Heart left ventricle (tissue), 16 donors: ENCODE measurements around the gene KCNQ4. TPM values are rescaled to one million over a fixed set of nuclear protein-coding genes. Genes with fewer than 3 reads are reported as not detected.
A peak's percentile ranks its signal among the peaks of the same experiment; 100 is the strongest.

Experiments
- ATAC-seq, 4 donors: fragments of 200-7000 bp; cut with Tn5 transposase; one replicate each; pipeline ENCODE4 v1.9.1; 2020 to 2022; ENCODE audit warnings: moderate library complexity in 4 of 4, mild to moderate bottlenecking in 3 of 4, moderate number of reproducible peaks in 1 of 4
- DNase-seq, 5 donors: peaks; one replicate each; pipeline ENCODE4 v3.0.0-alpha.2; 2020
- H3K27ac ChIP-seq, 12 donors: fragments of 200-600 bp; sonication (generic) in 4 of 12; one replicate each; pipeline versions ENCODE4 v1.5.0 to v1.8.0; 2016 to 2022; ENCODE audit warnings: mild to moderate bottlenecking in 2 of 12
- H3K27me3 ChIP-seq, 9 donors: fragments of 200-600 bp; sonication (generic) in 2 of 9; one replicate each; pipeline versions ENCODE4 v1.5.1 to v1.8.0; 2016 to 2022; ENCODE audit warnings: mild to moderate bottlenecking in 3 of 9
- H3K36me3 ChIP-seq, 9 donors: fragments of 200-600 bp; sonication (generic) in 2 of 9; one replicate each; pipeline versions ENCODE4 v1.5.0 to v1.8.0; 2018 to 2022; ENCODE audit warnings: mild to moderate bottlenecking in 2 of 9
- H3K4me1 ChIP-seq, 12 donors: fragments of 200-600 bp; sonication (generic) in 4 of 12; one replicate each; pipeline versions ENCODE4 v1.5.0 to v1.8.0; 2016 to 2022; ENCODE audit warnings: mild to moderate bottlenecking in 3 of 12
- H3K4me3 ChIP-seq, 12 donors: fragments of 200-600 bp; sonication (generic) in 4 of 12; one replicate each; pipeline versions ENCODE4 v1.5.0 to v1.8.0; 2017 to 2022; ENCODE audit warnings: mild to moderate bottlenecking in 9 of 12, moderate library complexity in 4 of 12
- H3K9me3 ChIP-seq, 12 donors: fragments of 200-600 bp; sonication (generic) in 4 of 12; one replicate each; pipeline versions ENCODE4 v1.5.0 to v1.8.0; 2016 to 2022; ENCODE audit warnings: mild to moderate bottlenecking in 1 of 12
- POLR2A ChIP-seq, 2 donors: fragments of 450-650 bp; IDR thresholded peaks; one replicate each; pipeline ENCODE4 v1.6.1; 2017; ENCODE audit warnings: antibody characterized with exemption in 2 of 2, mild to moderate bottlenecking in 2 of 2, moderate library complexity in 2 of 2
- WGBS, 4 donors: extraction: QIAGEN DNeasy Blood & Tissue Kit in 2 of 4; methylation state at CpG; one replicate each; pipeline versions ENCODE4 v1.1.5 to v1.1.7; 2013 to 2018; 5-methylcytosine and 5-hydroxymethylcytosine counted together
- intact Hi-C, 10 donors: fragments of 100-400 bp; cut with DNase I; formaldehyde crosslinking; loops; one replicate each; pipeline versions ENCODE4 v1.11.1 to v1.14.2; 2022
- polyA plus RNA-seq, 2 donors: library from polyadenylated mRNA; stranded (reverse); fragments of 200-250 nt; gene quantifications; one replicate each; pipeline ENCODE4 v1.2.3, GENCODE V29; 2013
- total RNA-seq, 9 donors: library from RNA; depleted of rRNA in 2 of 9; stranded (reverse); fragments of >200 nt in 2 of 9; fragmentation: NEBNext Ultra II Directional in 3 of 9; extraction: Animal tissue kit (Norgen Biotek cat#: 25700) in 3 of 9; gene quantifications; one replicate each; pipeline versions ENCODE4 v1.1.0 to v1.2.4, GENCODE V29; 2016 to 2023
- TF ChIP-seq, protein P1 (sequence below), 12 donors: fragments of 200-600 bp; sonication (generic) in 4 of 12; IDR thresholded peaks; one replicate each; pipeline versions ENCODE4 v1.5.0 to v1.8.0; 2018 to 2022; ENCODE audit warnings: antibody characterized with exemption in 12 of 12, mild to moderate bottlenecking in 5 of 12
- donor health status: ischemic (EF 13 %, LVEDD 7.1; RV severe dilation, severe dysfunction).
- donor health status: healthy with polysubstance abuse.
- donor health status: DM: no; HTN: yes; CAD: no.
- donor health status: DM: no; HTN: no; CAD: no.
- donor health status: ischemic (EF 25% LVEDD 6.9; RV normal size, moderate dysfunction).
- donor health status: ischemic (EF 25% LVEDD 5.7; RV mildly dilated, moderate dysfunction).
- donor health status: healthy.
- donor health status: DM: yes; HTN: yes; CAD: no.
- donor health status: ischemic (EF 35%, LVEDD 5.7; RV mildly dilated, moderate dysfunction).
- donor health status: nonischemic (EF 11% LVEDD 7.7; RV severe dilation, severe dysfunction).
- donor health status: DM: yes; HTN: yes; CAD: no.
- donor health status: PGD.
- donor health status: ischemic (EF 29% LVEDD 5.4; RV normal size, mild dysfunction).
- donor health status: nonischemic (EF 23%, LVEDD 6.1; RV moderate dilation, normal function).

Gene KCNQ4
- total and polyA plus RNA-seq, 11 donors, result 1.3 to 4.4 (median 1.9) TPM

DNA sequence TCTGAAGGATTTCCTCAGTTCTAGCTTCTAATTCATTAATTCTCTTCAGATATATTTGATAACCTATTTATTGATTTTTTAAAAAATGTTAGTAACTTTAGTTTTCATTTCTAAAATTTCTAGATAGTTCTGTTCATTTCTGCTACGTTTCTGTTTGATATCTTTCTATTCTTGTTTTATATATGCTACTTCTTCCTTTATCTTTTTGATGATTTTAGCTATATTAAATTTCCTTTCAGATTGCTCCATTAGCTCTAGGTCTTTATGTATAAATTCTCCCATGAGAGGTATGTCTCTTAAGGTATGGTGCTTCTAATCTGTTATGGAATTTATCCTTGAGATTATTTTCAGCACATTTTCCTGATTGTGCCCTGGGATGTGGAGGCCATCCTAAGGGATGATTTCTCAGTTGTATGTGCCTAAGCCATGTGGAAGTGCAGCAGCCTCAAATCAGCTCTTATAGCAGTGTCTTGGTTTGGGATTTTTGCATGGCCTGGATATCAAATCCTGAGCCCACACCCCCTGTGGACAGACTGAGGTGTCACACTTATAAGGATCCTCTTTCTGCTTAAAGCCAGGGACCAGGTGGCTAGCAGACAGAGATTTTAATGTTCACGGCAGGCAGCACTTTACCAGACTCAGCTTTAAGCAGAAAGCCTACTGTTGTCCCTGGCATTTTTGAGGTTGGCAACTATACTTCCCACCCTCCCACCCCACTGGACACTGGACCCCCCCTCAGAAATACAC is 6.2 kb upstream of the KCNQ4 start:
- ATAC-seq (no peak), DNase-seq (no peak)
- peaks cover 0 to 21% (median 12%) of the 10 kb centered on the region in 9 donors for H3K36me3 ChIP-seq
- WGBS, 4 donors, result 99 to 100% (median 100%) methylated on average over 2 of the region's 2 CpGs
- TF ChIP-seq, protein P1, sequence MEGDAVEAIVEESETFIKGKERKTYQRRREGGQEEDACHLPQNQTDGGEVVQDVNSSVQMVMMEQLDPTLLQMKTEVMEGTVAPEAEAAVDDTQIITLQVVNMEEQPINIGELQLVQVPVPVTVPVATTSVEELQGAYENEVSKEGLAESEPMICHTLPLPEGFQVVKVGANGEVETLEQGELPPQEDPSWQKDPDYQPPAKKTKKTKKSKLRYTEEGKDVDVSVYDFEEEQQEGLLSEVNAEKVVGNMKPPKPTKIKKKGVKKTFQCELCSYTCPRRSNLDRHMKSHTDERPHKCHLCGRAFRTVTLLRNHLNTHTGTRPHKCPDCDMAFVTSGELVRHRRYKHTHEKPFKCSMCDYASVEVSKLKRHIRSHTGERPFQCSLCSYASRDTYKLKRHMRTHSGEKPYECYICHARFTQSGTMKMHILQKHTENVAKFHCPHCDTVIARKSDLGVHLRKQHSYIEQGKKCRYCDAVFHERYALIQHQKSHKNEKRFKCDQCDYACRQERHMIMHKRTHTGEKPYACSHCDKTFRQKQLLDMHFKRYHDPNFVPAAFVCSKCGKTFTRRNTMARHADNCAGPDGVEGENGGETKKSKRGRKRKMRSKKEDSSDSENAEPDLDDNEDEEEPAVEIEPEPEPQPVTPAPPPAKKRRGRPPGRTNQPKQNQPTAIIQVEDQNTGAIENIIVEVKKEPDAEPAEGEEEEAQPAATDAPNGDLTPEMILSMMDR (IDR thresholded peaks at IDR 0.05), result no peak
- TF ChIP-seq POLR2A (IDR thresholded peaks at IDR 0.05), result no peak
- no peak overlapping the region for H3K27ac ChIP-seq
- peaks cover 0 to 18% (median 0%) of the 10 kb centered on the region in 12 donors for H3K9me3 ChIP-seq
- H3K4me1 ChIP-seq, result peaks cover 0 to 11% (median 3%) of the 10 kb centered on the region in 12 donors
- intact Hi-C loops, result loop anchor here in 5 of 10 donors (5.0 to 10.0 kb wide), 3 partner anchors 163 to 177 kb away; no protein-coding TSS in a partner anchor
- H3K4me3 ChIP-seq, result no peak overlapping the region
- peaks cover 0 to 2% (median 0%) of the 10 kb centered on the region in 9 donors for H3K27me3 ChIP-seq

DNA sequence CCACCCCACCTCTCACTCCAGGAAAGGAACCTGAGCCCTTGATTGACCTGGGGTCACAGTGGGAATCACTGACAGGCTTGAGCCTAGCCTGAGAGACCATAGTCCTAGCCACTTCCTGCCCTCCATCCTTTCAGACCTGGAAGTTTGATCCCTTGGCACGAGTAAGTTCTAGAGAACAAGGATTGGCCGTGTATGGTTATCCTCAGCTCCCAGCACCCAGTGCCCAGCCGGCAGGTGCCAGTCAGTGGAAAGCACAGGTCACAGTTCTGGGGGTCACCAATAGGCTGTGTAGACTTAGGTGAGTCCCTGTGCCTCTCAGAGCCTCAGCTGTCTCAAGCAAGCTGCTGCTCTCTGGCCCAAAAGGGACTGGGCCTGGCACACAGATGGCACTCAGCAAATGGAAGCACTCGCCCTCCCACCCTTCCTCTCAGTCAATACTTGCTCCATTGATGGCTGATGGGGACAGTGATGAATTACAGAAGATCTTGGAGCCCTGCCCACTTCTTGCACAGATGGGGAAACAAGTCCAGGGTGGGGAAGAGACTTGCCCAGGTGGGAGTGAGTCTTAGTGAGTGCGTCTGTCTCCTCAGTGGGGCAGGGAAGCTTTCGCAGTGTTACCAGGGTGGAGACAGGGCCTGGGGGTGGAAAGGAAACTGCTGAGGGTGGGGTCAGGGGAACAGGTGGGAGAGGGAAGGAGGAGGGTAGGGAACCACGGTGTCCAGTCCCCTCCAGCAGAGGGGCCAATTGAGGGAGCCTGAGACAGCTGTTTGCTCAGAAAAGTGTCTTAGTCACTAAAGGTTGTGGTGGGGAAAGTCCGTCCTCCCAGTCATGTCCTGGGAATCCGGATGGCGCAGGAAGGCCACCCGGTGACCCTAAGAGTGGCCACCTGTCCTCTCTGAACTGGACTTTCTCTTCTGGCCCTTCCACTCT is 2.6 kb upstream of the KCNQ4 start:
- no peak for ATAC-seq
- Histone ChIP-seq H3K9me3 (peaks cover 0 to 18% (median 0%) of the 10 kb centered on the region in 12 donors), H3K27me3 (peaks cover 0 to 19% (median 0%) of the 10 kb centered on the region in 9 donors), H3K36me3 (peaks cover 0 to 5% (median 1%) of the 10 kb centered on the region in 9 donors), H3K4me1 (peaks cover 0 to 33% (median 13%) of the 10 kb centered on the region in 12 donors), H3K27ac (no peak overlapping the region), H3K4me3 (no peak overlapping the region)
- TF ChIP-seq, protein P1 (IDR thresholded peaks at IDR 0.05), result no peak
- TF ChIP-seq POLR2A (IDR thresholded peaks at IDR 0.05), result no peak
- WGBS, 4 donors, result 80 to 85% (median 82%) methylated on average over 8 to 11 of the region's 11 CpGs
- DNase-seq, result peak in 1 of 5 donors; percentile 13
- intact Hi-C loops, result loop anchor here in 1 of 10 donors (5.0 kb wide), 1 partner anchor 66 kb away; no protein-coding TSS in a partner anchor

DNA sequence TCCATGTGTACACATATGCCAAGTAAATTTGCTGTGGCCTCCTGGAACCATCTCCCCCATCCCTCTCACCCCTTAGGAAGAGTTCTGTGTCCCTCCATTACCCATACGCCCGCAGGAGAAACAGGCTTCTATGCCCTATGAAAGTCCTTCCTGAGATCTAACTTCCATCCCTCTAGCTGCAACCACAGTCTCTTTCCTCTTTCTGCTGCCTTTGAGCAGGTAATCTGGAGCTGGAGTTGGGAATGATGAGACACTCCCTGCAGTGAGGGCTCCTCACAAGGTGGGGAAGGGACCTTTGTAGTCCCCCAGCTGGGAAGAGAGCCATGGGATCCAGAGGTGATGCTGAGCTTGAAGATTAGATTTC is 2.0 kb upstream of the KCNQ4 start:
- Histone ChIP-seq H3K36me3 (no peaks in the 10 kb centered on the region), H3K4me1 (peaks cover 0 to 38% (median 13%) of the 10 kb centered on the region in 12 donors), H3K9me3 (peaks cover 0 to 11% (median 0%) of the 10 kb centered on the region in 12 donors), H3K4me3 (no peak overlapping the region), H3K27ac (no peak overlapping the region), H3K27me3 (peaks cover 0 to 19% (median 0%) of the 10 kb centered on the region in 9 donors)
- no peak for ATAC-seq
- TF ChIP-seq POLR2A (IDR thresholded peaks at IDR 0.05), result no peak
- WGBS, 4 donors, result 92 to 100% (median 95%) methylated on average over 2 of the region's 2 CpGs
- DNase-seq, result peak in 1 of 5 donors; percentile 7
- intact Hi-C loops, result loop anchor here in 1 of 10 donors (5.0 kb wide), 1 partner anchor 66 kb away; no protein-coding TSS in a partner anchor

DNA sequence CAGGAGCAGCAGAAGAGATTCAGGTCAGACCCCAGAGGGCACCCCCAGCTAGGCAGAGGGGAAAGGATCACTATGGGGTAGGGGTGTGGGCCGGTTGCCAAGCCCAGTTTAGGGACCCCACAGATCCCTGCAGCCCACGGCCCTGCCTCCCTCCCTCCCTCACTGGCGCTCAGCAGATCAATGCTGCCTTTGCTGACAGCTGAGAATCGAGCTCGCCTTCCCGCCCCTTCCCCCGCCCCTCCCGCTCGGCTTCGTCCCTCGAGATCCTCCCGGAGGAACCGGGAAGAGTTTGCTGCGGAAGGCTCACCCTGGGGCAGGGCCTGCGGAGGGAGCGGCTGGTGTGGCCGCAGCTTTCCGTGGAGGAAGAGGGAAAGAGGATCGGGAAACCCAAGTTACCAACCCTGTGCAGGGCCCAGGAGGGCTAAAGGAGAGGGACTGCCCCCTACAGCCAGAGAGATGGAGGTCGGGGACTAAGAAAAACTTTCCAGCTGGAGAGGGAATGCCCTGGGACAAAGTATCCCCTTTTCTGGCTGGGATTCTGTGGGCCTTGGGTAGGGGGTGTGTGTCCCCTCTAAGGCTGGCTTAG is 1.1 kb upstream of the KCNQ4 start:
- Histone ChIP-seq H3K4me1 (peaks cover 0 to 38% (median 13%) of the 10 kb centered on the region in 12 donors), H3K27me3 (peaks cover 0 to 19% (median 0%) of the 10 kb centered on the region in 9 donors), H3K36me3 (no peaks in the 10 kb centered on the region), H3K9me3 (peaks cover 0 to 3% (median 0%) of the 10 kb centered on the region in 12 donors), H3K27ac (peak overlapping the region in 2 of 12 donors; percentile 18 to 85), H3K4me3 (peak overlapping the region in 10 of 12 donors; percentile 8 to 64 (median 53))
- no peak for TF ChIP-seq POLR2A (IDR thresholded peaks at IDR 0.05)
- TF ChIP-seq, protein P1 (IDR thresholded peaks at IDR 0.05), result peak in 1 of 12 donors; percentile 12
- WGBS, 4 donors, result 19 to 24% (median 20%) methylated on average over 9 to 20 of the region's 20 CpGs
- intact Hi-C loops, result loop anchor here in 1 of 10 donors (5.0 kb wide), 1 partner anchor 65 kb away; no protein-coding TSS in a partner anchor
- ATAC-seq, result peak in 3 of 4 donors; percentile 8 to 37 (median 27)
- peak in 3 of 5 donors; percentile 40 to 47 (median 41) for DNase-seq
